K562 (cell line): ENCODE measurements around the gene LAMA3. TPM values are rescaled to one million over a fixed set of nuclear protein-coding genes. Genes with fewer than 3 reads are reported as not detected.

Experiments used
- ATAC-seq: fragments of 200-7000 bp; cut with Tn5 transposase; 3 replicates; pipeline ENCODE4 v1.9.1; 2020; ENCODE audit warnings: moderate library complexity
- BruUV-seq: library from RNA; stranded (reverse); fragments of 400-500 nt; replicated peaks from 2 replicates; lab custom pipeline; 2021; lab: Mats Ljungman, UMichigan
- CTCF ChIA-PET: fragments of 300-600 bp; formaldehyde crosslinking; extraction: SDS; loops from one replicate; lab custom pipeline; 2021; ENCODE audit warnings: low intra/inter-chr PET ratio; lab: Yijun Ruan, JAX
- POLR2A ChIA-PET: fragments of 300-600, 350-650 bp; sonication (Branson Sonifier 250); formaldehyde crosslinking; extraction: SDS; loops from one replicate; lab custom pipeline; 2021; ENCODE audit warnings: antibody characterized with exemption, inconsistent platforms; lab: Yijun Ruan, JAX
- DNase-seq, 4 experiments: peaks; one replicate each; pipeline versions ENCODE4 v3.0.0 to v3.0.0-alpha.2; 2011 to 2018; ENCODE audit warnings: low spot score in 3 of 4, mixed read lengths in 3 of 4; ENCODE audit errors: extremely low read depth in 1 of 4
- FAIRE-seq: peaks from 2 replicates; lab custom pipeline; 2011; peaks lifted over from hg19 to GRCh38; lab: Jason Lieb, UNC
- H2AFZ ChIP-seq: 2 replicates; pipeline ENCODE4 v1.6.0; 2011; ENCODE audit warnings: low read depth, low read length, control low read depth, inconsistent platforms
- H3K27ac ChIP-seq: fragments of 200-600 bp; 3 replicates; pipeline ENCODE4 v1.8.0; 2011; ENCODE audit warnings: low read depth, mild to moderate bottlenecking, control low read depth, inconsistent platforms, low read length, moderate library complexity, mixed read lengths; ENCODE audit errors: extremely low read depth
- H3K27me3 ChIP-seq, 2 experiments: fragments of 300-600 bp in 1 of 2; 2 replicates in 1 of 2; 3 replicates in 1 of 2; pipeline versions ENCODE4 v1.6.0 to v1.8.0; 2011; ENCODE audit warnings: inconsistent platforms in 2 of 2, low read length in 2 of 2, mild to moderate bottlenecking in 1 of 2, mixed read lengths in 1 of 2, moderate library complexity in 1 of 2; ENCODE audit not compliant: control insufficient read depth in 2 of 2, insufficient read depth in 2 of 2
- H3K36me3 ChIP-seq: fragments of 300-600 bp; 3 replicates; pipeline ENCODE4 v1.8.0; 2011; ENCODE audit warnings: mild to moderate bottlenecking, low read length, inconsistent platforms; ENCODE audit not compliant: control insufficient read depth, insufficient read depth
- H3K4me1 ChIP-seq, 2 experiments: fragments of 200-600 bp in 1 of 2; replicated peaks in 1 of 2; 2 replicates in 1 of 2; 3 replicates in 1 of 2; pipeline versions ENCODE4 v1.5.1 to v1.8.0; 2011; ENCODE audit warnings: inconsistent platforms in 2 of 2, low read length in 2 of 2, mild to moderate bottlenecking in 1 of 2, mixed read lengths in 1 of 2, moderate library complexity in 1 of 2; ENCODE audit not compliant: control insufficient read depth in 2 of 2, insufficient read depth in 2 of 2
- H3K4me2 ChIP-seq: 2 replicates; pipeline ENCODE4 v1.6.1; 2011; ENCODE audit warnings: low read length, control low read depth, inconsistent platforms, mixed read lengths; ENCODE audit not compliant: insufficient read depth
- H3K4me3 ChIP-seq: fragments of 200-600 bp; sonication (generic), shearing (Covaris generic); 2 replicates; pipeline ENCODE4 v1.5.1; 2016; ENCODE audit warnings: control low read depth, inconsistent platforms
- H3K79me2 ChIP-seq: fragments of 200-600 bp; 3 replicates; pipeline ENCODE4 v1.8.0; 2011; ENCODE audit warnings: low read length, inconsistent platforms; ENCODE audit not compliant: control insufficient read depth, insufficient read depth
- H3K9ac ChIP-seq, 2 experiments: 2 replicates each; pipeline versions ENCODE4 v1.6.0 to v1.6.1; 2011; ENCODE audit warnings: low read depth in 2 of 2, low read length in 2 of 2, control low read depth in 1 of 2, inconsistent platforms in 1 of 2, mild to moderate bottlenecking in 1 of 2, mixed read lengths in 1 of 2; ENCODE audit not compliant: insufficient read depth in 1 of 2
- H3K9me1 ChIP-seq: one replicate; pipeline ENCODE4 v1.6.0; 2011; ENCODE audit warnings: inconsistent platforms, mild to moderate bottlenecking, low read length, moderate library complexity; ENCODE audit not compliant: control insufficient read depth, insufficient read depth
- H3K9me3 ChIP-seq: replicated peaks from 2 replicates; pipeline ENCODE4 v1.5.1; 2011; ENCODE audit warnings: low read depth, low read length, inconsistent platforms; ENCODE audit not compliant: control insufficient read depth, insufficient read depth
- H4K20me1 ChIP-seq: replicated peaks from 2 replicates; pipeline ENCODE4 v1.6.1; 2011; ENCODE audit warnings: low read length, inconsistent platforms, mixed read lengths; ENCODE audit not compliant: control insufficient read depth, insufficient read depth
- GATAD2A ChIP-seq: fragments of 450-650 bp; IDR thresholded peaks from 2 replicates; pipeline ENCODE4 v1.6.1; 2017
- HMG20B ChIP-seq: fragments of 250-450 bp; sonication (Bioruptor Pico); IDR thresholded peaks from 2 replicates; pipeline ENCODE4 v1.5.0; 2021; ENCODE audit warnings: mild to moderate bottlenecking
- ID3 ChIP-seq, 2 experiments: fragments of 250-450 bp in 1 of 2; fragments of 450-650 bp in 1 of 2; sonication (Bioruptor Pico) in 1 of 2; IDR thresholded peaks; 2 replicates each; pipeline versions ENCODE4 v1.6.1 to v1.8.0; 2016 to 2021; ENCODE audit warnings: mild to moderate bottlenecking in 2 of 2, moderate library complexity in 2 of 2, missing compliant biosample characterization in 1 of 2, missing genetic modification characterization in 1 of 2
- JUND ChIP-seq, 2 experiments: IDR thresholded peaks; 2 replicates in 1 of 2; 3 replicates in 1 of 2; pipeline ENCODE4 v1.6.1; 2011; ENCODE audit warnings: borderline replicate concordance in 2 of 2, low read depth in 2 of 2, low read length in 2 of 2, improper control_type of control experiment in 1 of 2, missing biosample characterization in 1 of 2, missing genetic modification characterization in 1 of 2, missing genetic modification reagents in 1 of 2
- MED1 ChIP-seq: sonication (generic); formaldehyde crosslinking; IDR thresholded peaks from 2 replicates; pipeline ENCODE4 v1.8.1; 2023; ENCODE audit warnings: missing genetic modification reagents, borderline replicate concordance
- NR1H2 ChIP-seq: sonication (generic); formaldehyde crosslinking; IDR thresholded peaks from 2 replicates; pipeline ENCODE4 v1.4.0; 2020; ENCODE audit warnings: mild to moderate bottlenecking, missing genetic modification reagents
- PTBP1 ChIP-seq: fragments of 200-400 bp; formaldehyde crosslinking; IDR thresholded peaks from 2 replicates; pipeline ENCODE4 v1.6.1; 2017; ENCODE audit warnings: low read depth, low read length
- TCFL5 ChIP-seq: fragments of 250-450 bp; sonication (Bioruptor Pico); conservative IDR thresholded peaks from 2 replicates; pipeline ENCODE4 v1.6.1; 2021; ENCODE audit warnings: mild to moderate bottlenecking, moderate library complexity, matching md5 sums
- ZBED1 ChIP-seq: IDR thresholded peaks from 2 replicates; pipeline ENCODE4 v1.6.1; 2014
- ZBTB5 ChIP-seq: fragments of 450-650 bp; IDR thresholded peaks from 2 replicates; pipeline ENCODE4 v1.6.1; 2017; ENCODE audit warnings: antibody characterized with exemption
- ZNF197 ChIP-seq: fragments of 200-800 bp; sonication (Bioruptor generic); IDR thresholded peaks from 2 replicates; pipeline ENCODE4 v1.6.1; 2016; ENCODE audit warnings: low read depth, missing genetic modification characterization, missing compliant biosample characterization
- WGBS: fragments of 100-300 bp; shearing (Covaris generic); methylation state at CpG from one replicate; pipeline ENCODE4 v1.1.6; 2016; ENCODE audit warnings: low coverage, mixed read lengths; ENCODE audit not compliant: insufficient coverage; ENCODE audit errors: missing lambda C conversion rate; 5-methylcytosine and 5-hydroxymethylcytosine counted together
- in situ Hi-C: fragments of 300-500 bp; cut with MboI; formaldehyde crosslinking; loops from 4 replicates; pipeline ENCODE4 v1.15.0; 2018; ENCODE audit warnings: inconsistent platforms, mixed read lengths
- intact Hi-C: fragments of 100-400 bp; cut with micrococcal nuclease; formaldehyde crosslinking; loops from 2 replicates; pipeline ENCODE4 v1.14.2; 2022
- polyA plus RNA-seq, 8 experiments: library from polyadenylated mRNA; depleted of rRNA in 4 of 8; stranded (reverse) in 5 of 8; unstranded in 3 of 8; fragments of >200 nt; fragmentation: Nextera tagmentation in 2 of 8; fragmentation: Illumina TruSeq in 1 of 8; extraction: Ambion mirVana in 2 of 8; extraction: Trizol in 1 of 8; gene quantifications; 2 replicates each; pipeline versions ENCODE4 v1.2.1 to v1.2.3, GENCODE V29; 2011 to 2014; ENCODE audit warnings: inconsistent platforms in 1 of 8, missing spikeins in 1 of 8
- total RNA-seq, 7 experiments: library from RNA; depleted of rRNA in 6 of 7; stranded (reverse); fragments of >200 nt in 6 of 7; fragmentation: Illumina TruSeq in 2 of 7; extraction: Trizol in 2 of 7; gene quantifications; 2 replicates each; pipeline versions ENCODE4 v1.2.1 to v1.2.3, GENCODE V29; 2011 to 2021; ENCODE audit warnings: low replicate concordance in 1 of 7
- TF ChIP-seq, protein P1 (sequence below): IDR thresholded peaks from 2 replicates; pipeline ENCODE4 v1.6.1; 2014; ENCODE audit warnings: antibody characterized with exemption
- TF ChIP-seq, protein P2 (sequence below), 3 experiments: IDR thresholded peaks in 2 of 3; conservative IDR thresholded peaks in 1 of 3; 2 replicates each; pipeline ENCODE4 v1.5.1; 2011 to 2012; ENCODE audit warnings: low read length in 3 of 3, mild to moderate bottlenecking in 3 of 3, control low read depth in 2 of 3, improper control_type of control experiment in 1 of 3, inconsistent platforms in 1 of 3, low read depth in 1 of 3, mixed read lengths in 1 of 3, moderate library complexity in 1 of 3; ENCODE audit not compliant: insufficient read depth in 2 of 3

Gene LAMA3
- total and polyA plus RNA-seq, 9 of the 15 experiments (the other 6 are each of a cell fraction or from before 2014, with no cell fraction given): 0.07 TPM; not detected in 8

DNA sequence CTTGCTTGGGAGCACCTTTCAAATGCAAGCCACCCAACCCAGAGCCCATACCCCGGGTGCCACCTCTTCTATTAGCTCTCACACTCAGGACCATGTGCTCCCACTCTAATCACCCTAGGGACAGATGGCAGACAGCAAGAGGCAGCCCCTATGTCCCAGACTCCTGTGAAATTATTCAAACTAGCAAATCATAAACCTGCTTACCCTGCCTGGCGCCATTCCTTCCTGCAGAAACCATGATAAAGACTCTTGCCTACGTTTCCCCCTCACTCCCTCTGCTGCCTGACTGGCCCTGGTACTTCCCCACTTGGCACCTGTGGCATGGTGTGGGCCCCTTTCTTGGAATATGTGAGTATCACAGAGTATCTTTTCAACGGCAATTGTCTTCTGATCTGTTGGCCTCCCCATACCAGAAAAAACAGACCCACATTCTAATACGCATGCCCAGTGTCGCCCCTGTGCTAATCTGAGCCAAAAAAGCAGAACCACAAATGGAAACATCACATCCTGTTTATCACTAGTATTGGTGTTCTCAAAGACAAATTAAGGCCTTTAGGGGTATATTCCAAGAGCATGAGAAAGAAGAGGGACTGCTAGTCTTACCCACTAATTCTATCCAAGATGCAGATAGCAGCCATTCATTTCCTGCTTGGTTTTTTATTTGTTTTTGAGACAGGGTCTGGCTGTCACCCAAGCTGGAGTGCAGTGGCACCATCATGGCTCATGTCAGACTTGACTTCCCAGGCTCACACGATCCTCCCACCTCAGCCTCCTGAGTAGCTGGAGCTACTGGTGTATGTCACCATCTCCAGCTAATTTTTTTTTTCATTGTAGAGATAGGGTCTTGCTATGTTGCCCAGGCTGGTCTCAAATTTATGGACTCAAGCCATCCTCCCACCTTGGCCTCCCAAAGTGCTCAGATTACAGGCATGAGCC is 281.2 kb downstream of the LAMA3 start:
- Histone ChIP-seq H3K9ac (no peak overlapping the region), H3K9me3 (no peaks in the 10 kb centered on the region), H3K4me2 (no peak overlapping the region), H3K4me1 (no peaks in the 10 kb centered on the region), H3K36me3 (no peaks in the 10 kb centered on the region), H2AFZ (no peak overlapping the region), H3K9me1 (no peaks in the 10 kb centered on the region), H3K27ac (no peak overlapping the region), H4K20me1 (no peaks in the 10 kb centered on the region), H3K4me3 (no peak overlapping the region), H3K79me2 (no peaks in the 10 kb centered on the region), H3K27me3 (peaks cover 0 to 7% of the 10 kb centered on the region in 2 experiments; a peak in 1 of 5 replicates)
- no peak for FAIRE-seq
- no peak for DNase-seq
- BruUV-seq: no TSS peak
- in situ Hi-C loops (no loop called here), intact Hi-C loops (no loop called here)
- no peak for ATAC-seq
- WGBS: 0% methylated on average over 7 of the region's 7 CpGs
- POLR2A ChIA-PET: no interaction called here
- CTCF ChIA-PET: no interaction called here
- no peak for TF ChIP-seq HMG20B (CRISPR knock-in tag)
- no peak for TF ChIP-seq ZBED1
- TF ChIP-seq PTBP1: no peak
- no peak for TF ChIP-seq TCFL5 (CRISPR knock-in tag)
- TF ChIP-seq, protein P1, sequence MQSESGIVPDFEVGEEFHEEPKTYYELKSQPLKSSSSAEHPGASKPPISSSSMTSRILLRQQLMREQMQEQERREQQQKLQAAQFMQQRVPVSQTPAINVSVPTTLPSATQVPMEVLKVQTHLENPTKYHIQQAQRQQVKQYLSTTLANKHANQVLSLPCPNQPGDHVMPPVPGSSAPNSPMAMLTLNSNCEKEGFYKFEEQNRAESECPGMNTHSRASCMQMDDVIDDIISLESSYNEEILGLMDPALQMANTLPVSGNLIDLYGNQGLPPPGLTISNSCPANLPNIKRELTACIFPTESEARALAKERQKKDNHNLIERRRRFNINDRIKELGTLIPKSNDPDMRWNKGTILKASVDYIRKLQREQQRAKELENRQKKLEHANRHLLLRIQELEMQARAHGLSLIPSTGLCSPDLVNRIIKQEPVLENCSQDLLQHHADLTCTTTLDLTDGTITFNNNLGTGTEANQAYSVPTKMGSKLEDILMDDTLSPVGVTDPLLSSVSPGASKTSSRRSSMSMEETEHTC: no peak
- no peak for TF ChIP-seq ID3 (CRISPR knock-in tag; IDR thresholded peaks at IDR 0.05)
- no peak for TF ChIP-seq ID3 (tag; IDR thresholded peaks at IDR 0.05)
- TF ChIP-seq JUND (IDR thresholded peaks at IDR 0.05; ENCODE audit: borderline replicate concordance, low read depth, low read length): no peak
- TF ChIP-seq JUND (tag; IDR thresholded peaks at IDR 0.05; ENCODE audit: borderline replicate concordance, low read depth, low read length): no peak
- TF ChIP-seq MED1: no peak
- TF ChIP-seq, protein P2, sequence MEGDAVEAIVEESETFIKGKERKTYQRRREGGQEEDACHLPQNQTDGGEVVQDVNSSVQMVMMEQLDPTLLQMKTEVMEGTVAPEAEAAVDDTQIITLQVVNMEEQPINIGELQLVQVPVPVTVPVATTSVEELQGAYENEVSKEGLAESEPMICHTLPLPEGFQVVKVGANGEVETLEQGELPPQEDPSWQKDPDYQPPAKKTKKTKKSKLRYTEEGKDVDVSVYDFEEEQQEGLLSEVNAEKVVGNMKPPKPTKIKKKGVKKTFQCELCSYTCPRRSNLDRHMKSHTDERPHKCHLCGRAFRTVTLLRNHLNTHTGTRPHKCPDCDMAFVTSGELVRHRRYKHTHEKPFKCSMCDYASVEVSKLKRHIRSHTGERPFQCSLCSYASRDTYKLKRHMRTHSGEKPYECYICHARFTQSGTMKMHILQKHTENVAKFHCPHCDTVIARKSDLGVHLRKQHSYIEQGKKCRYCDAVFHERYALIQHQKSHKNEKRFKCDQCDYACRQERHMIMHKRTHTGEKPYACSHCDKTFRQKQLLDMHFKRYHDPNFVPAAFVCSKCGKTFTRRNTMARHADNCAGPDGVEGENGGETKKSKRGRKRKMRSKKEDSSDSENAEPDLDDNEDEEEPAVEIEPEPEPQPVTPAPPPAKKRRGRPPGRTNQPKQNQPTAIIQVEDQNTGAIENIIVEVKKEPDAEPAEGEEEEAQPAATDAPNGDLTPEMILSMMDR (IDR thresholded peaks at IDR 0.05 in 2 of 3, conservative IDR thresholded peaks at IDR 0.05 in 1 of 3; ENCODE audit: insufficient read depth in 2 of 3, low read depth in 1 of 3, low read length in 3 of 3): no peak
- TF ChIP-seq NR1H2 (CRISPR knock-in tag): no peak
- TF ChIP-seq ZNF197 (CRISPR knock-in tag): no peak
- TF ChIP-seq ZBTB5: no peak
- no peak for TF ChIP-seq GATAD2A
